ENCODE results near the gene CIDEB. TPM values are rescaled to one million over a fixed set of nuclear protein-coding genes. Genes with fewer than 3 reads are reported as not detected.

Gene CIDEB
- total and polyA plus RNA-seq, 2 of the 13 experiments (the other 11 are each of a cell fraction or from before 2014, with no cell fraction given) = 35.8 to 110 TPM

DNA sequence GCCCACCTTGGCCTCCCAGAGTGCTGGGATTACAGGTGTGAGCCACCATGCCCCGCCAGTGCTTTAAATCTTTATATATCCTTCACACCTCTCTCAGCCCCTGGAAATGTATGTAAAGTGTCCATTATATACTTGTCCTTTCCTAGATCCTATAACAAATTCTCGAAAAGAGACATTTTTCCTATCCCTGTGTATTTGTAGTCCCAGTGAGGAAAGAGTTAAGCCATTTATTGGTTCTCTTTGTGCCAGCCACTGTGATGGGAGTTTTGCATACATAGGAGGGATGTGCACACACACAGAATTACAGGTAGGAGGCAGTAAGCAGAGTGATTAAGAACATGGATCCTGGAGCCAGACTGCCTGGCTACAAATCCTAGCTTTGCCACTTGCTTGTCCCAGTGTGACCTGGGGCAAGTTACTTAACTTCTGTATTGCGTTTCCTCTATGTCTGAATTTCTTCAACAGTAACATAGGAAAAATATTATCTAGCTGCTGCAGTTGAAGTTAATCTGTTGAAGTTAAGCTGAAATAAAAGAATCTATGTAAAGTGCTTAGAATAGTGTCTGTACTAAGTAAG lies 34.3 kb downstream of the CIDEB start (continued):
- TF ChIP-seq HOXD1 (CRISPR knock-in tag; IDR thresholded peaks at IDR 0.05) = no peak
- TF ChIP-seq RBM39 (IDR thresholded peaks at IDR 0.05; ENCODE audit: low read depth, low read length, poor library complexity, severe bottlenecking) = no peak
- TF ChIP-seq ZBTB3 (CRISPR knock-in tag; IDR thresholded peaks at IDR 0.05; ENCODE audit: borderline replicate concordance, low read depth) = no peak
- TF ChIP-seq ZSCAN25 (CRISPR knock-in tag; IDR thresholded peaks at IDR 0.05) = 0 out of 2 replicates have a peak, but pooled peaks have one; percentile 12
- 0 out of 2 replicates have a peak, but pooled peaks have one; percentile 71 for TF ChIP-seq NPAS2 (CRISPR knock-in tag; IDR thresholded peaks at IDR 0.05; ENCODE audit: borderline replicate concordance)
- 0 out of 2 replicates have a peak, but pooled peaks have one; percentile 33 for TF ChIP-seq ZZZ3 (CRISPR knock-in tag; IDR thresholded peaks at IDR 0.05; ENCODE audit: borderline replicate concordance)
- no peak for TF ChIP-seq CEBPG (CRISPR knock-in tag; IDR thresholded peaks at IDR 0.05)
- no peak for TF ChIP-seq HIVEP1 (CRISPR knock-in tag; IDR thresholded peaks at IDR 0.05)
- no peak for TF ChIP-seq ZNF572 (CRISPR knock-in tag; IDR thresholded peaks at IDR 0.05)
- no peak for TF ChIP-seq SPEN (CRISPR knock-in tag; IDR thresholded peaks at IDR 0.05; ENCODE audit: low read depth)
- TF ChIP-seq ZNF878 (CRISPR knock-in tag; IDR thresholded peaks at IDR 0.05) = no peak

GRCh38 chr14:24272467-24272866 lies 35.3 kb downstream of the CIDEB start:
- no TSS peak for BruUV-seq (replicated peaks)
- no peak overlapping the region for H2AFZ ChIP-seq (ENCODE audit: low read length)
- TF ChIP-seq ZNF644 (CRISPR knock-in tag; IDR thresholded peaks at IDR 0.05; ENCODE audit: low read depth) (no peak), KDM5B (CRISPR knock-in tag; IDR thresholded peaks at IDR 0.05; ENCODE audit: borderline replicate concordance) (no peak), SP1 (IDR thresholded peaks at IDR 0.05) (no peak), SP1 (CRISPR knock-in tag; IDR thresholded peaks at IDR 0.05) (peak; percentile 8; the same call in 1 of the 2 replicates), FOXK1 (CRISPR knock-in tag; IDR thresholded peaks at IDR 0.05; ENCODE audit: borderline replicate concordance, low read depth) (peak; percentile 16; the same call in 1 of the 2 replicates), MAFK (conservative IDR thresholded peaks at IDR 0.05 in 1 of 2, IDR thresholded peaks at IDR 0.05 in 1 of 2; ENCODE audit: low read length in 2 of 2) (peak; percentile 97), MAFF (IDR thresholded peaks at IDR 0.05; ENCODE audit: low read depth, low read length) (peak; percentile 97)
- TF ChIP-seq, protein P1, sequence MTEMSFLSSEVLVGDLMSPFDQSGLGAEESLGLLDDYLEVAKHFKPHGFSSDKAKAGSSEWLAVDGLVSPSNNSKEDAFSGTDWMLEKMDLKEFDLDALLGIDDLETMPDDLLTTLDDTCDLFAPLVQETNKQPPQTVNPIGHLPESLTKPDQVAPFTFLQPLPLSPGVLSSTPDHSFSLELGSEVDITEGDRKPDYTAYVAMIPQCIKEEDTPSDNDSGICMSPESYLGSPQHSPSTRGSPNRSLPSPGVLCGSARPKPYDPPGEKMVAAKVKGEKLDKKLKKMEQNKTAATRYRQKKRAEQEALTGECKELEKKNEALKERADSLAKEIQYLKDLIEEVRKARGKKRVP (CRISPR knock-in tag; IDR thresholded peaks at IDR 0.05) = no peak
- CTCF ChIA-PET (ENCODE audit: low intra/inter-chr PET ratio, low total read pairs) = interaction anchor here (1.4 to 2.8 kb wide), 2 partner anchors 25 to 30 kb away, joined by 10 to 33 read pairs; partner anchors contain the start of gene TINF2
- ATAC-seq (no peak), FAIRE-seq (no peak), DNase-seq (ENCODE audit: low spot score) (no peak)
- H3K4me3 ChIP-seq (replicated peaks in 1 of 3; ENCODE audit: insufficient read depth in 1 of 3, low read depth in 2 of 3, low read length in 3 of 3) = no peak overlapping the region
- H3K79me2 ChIP-seq (ENCODE audit: insufficient read depth, low read length) = peaks cover 7% of the 10 kb centered on the region
- H3K36me3 ChIP-seq (replicated peaks in 1 of 2; ENCODE audit: control insufficient read depth in 1 of 2, insufficient read depth in 2 of 2, low read length in 2 of 2) = peaks cover 5 to 14% of the 10 kb centered on the region in 2 experiments; a peak in 4 of 5 replicates
- no peak overlapping the region for H3K27ac ChIP-seq (ENCODE audit: extremely low read length, insufficient read depth, low read length)
- H4K20me1 ChIP-seq (ENCODE audit: insufficient read depth, low read length) = no peaks in the 10 kb centered on the region
- in situ Hi-C loops (cut with HindIII; ENCODE audit: extremely low pct_ligation_motif_present, low pct_unique_long_range_greater_than_20kb) = no loop called here
- H3K4me2 ChIP-seq (ENCODE audit: low read depth, low read length) = peak overlapping the region; percentile 97
- peak overlapping the region; percentile 98 for H3K9ac ChIP-seq (ENCODE audit: insufficient read depth, low read depth, low read length)
- no peaks in the 10 kb centered on the region for H3K9me3 ChIP-seq (ENCODE audit: low read length)
- intact Hi-C loops (cut with micrococcal nuclease; ENCODE audit: unreplicated experiment) = no loop called here
- peaks cover 22% of the 10 kb centered on the region for H3K4me1 ChIP-seq (ENCODE audit: insufficient read depth, low read length)
- H3K27me3 ChIP-seq (ENCODE audit: control insufficient read depth in 1 of 2, insufficient read depth in 2 of 2, low read length in 2 of 2) = no peaks in the 10 kb centered on the region; a peak in 1 of 5 replicates
- POLR2A ChIA-PET = interaction anchor here (1.5 to 16.5 kb wide), 17 partner anchors 11 to 164 kb away, joined by 5 to 435 read pairs (median 32); partner anchors contain the start of genes CBLN3, CHMP4A, CIDEB and DCAF11
- 88% methylated on average over 2 of the region's 2 CpGs for WGBS (ENCODE audit: low lambda C conversion rate)

Measured in HepG2 (cell line).